OCI-LY7 (cell line): ENCODE measurements around the gene MPEG1. TPM values are rescaled to one million over a fixed set of nuclear protein-coding genes. Genes with fewer than 3 reads are reported as not detected.

Experiments used
- BruUV-seq: library from RNA; stranded (reverse); fragments of 400-500 nt; replicated peaks from 2 replicates; lab custom pipeline; 2021; lab: Mats Ljungman, UMichigan
- CTCF ChIA-PET: fragments of 300-600 bp; sonication (Branson Sonifier 250); formaldehyde crosslinking; loops from one replicate; lab custom pipeline; 2022; ENCODE audit warnings: antibody characterized with exemption; ENCODE audit not compliant: unreplicated experiment; lab: Charles Lee
- POLR2A ChIA-PET: fragments of 300-600 bp; sonication (Branson Sonifier 250); formaldehyde crosslinking; loops from one replicate; lab custom pipeline; 2022; ENCODE audit warnings: antibody characterized with exemption; lab: Charles Lee
- DNase-seq: peaks from one replicate; pipeline ENCODE4 v3.0.0-alpha.2; 2015; ENCODE audit warnings: low spot score
- H2AFZ ChIP-seq: fragments of 200-600 bp; sonication (generic), shearing (Covaris generic); 2 replicates; pipeline ENCODE4 v1.6.1; 2014; ENCODE audit warnings: mild to moderate bottlenecking, antibody characterized with exemption, low read length, moderate library complexity
- H3K27ac ChIP-seq: fragments of 200-600 bp; sonication (generic); 2 replicates; pipeline ENCODE4 v1.5.1; 2014; ENCODE audit warnings: mixed run types, low read depth, mild to moderate bottlenecking, moderate library complexity, low read length, inconsistent platforms; ENCODE audit not compliant: poor library complexity, severe bottlenecking
- H3K36me3 ChIP-seq: fragments of 200-600 bp; sonication (generic); 2 replicates; pipeline ENCODE4 v1.6.1; 2014; ENCODE audit warnings: mild to moderate bottlenecking, antibody characterized with exemption, low read length, moderate library complexity, mixed read lengths; ENCODE audit not compliant: insufficient read depth
- H3K4me1 ChIP-seq: fragments of 200-600 bp; sonication (generic); 2 replicates; pipeline ENCODE4 v1.5.1; 2014; ENCODE audit warnings: mild to moderate bottlenecking, low read length; ENCODE audit not compliant: insufficient read depth, poor library complexity, severe bottlenecking
- H3K4me2 ChIP-seq: fragments of 200-600 bp; sonication (generic); 2 replicates; pipeline ENCODE4 v1.6.1; 2014; ENCODE audit warnings: mild to moderate bottlenecking, low read length
- H3K4me3 ChIP-seq: fragments of 200-600 bp; sonication (generic); 2 replicates; pipeline ENCODE4 v1.5.1; 2014; ENCODE audit warnings: mild to moderate bottlenecking, low read depth, low read length; ENCODE audit not compliant: poor library complexity, severe bottlenecking
- H3K79me2 ChIP-seq: fragments of 200-600 bp; sonication (generic); 2 replicates; pipeline ENCODE4 v1.6.1; 2016; ENCODE audit warnings: low read depth, mild to moderate bottlenecking, low read length, moderate library complexity, mixed read lengths; ENCODE audit not compliant: insufficient read depth
- H3K9me2 ChIP-seq: fragments of 200-600 bp; sonication (generic); 2 replicates; pipeline ENCODE4 v1.6.1; 2016; ENCODE audit warnings: mild to moderate bottlenecking, low read length, mixed read lengths; ENCODE audit not compliant: insufficient read depth
- H3K9me3 ChIP-seq: fragments of 200-600 bp; sonication (generic); 2 replicates; pipeline ENCODE4 v1.6.1; 2014; ENCODE audit warnings: mild to moderate bottlenecking, mixed run types, low read length, mixed read lengths
- H4K20me1 ChIP-seq: fragments of 200-600 bp; sonication (generic); 2 replicates; pipeline ENCODE4 v1.6.1; 2014; ENCODE audit warnings: mild to moderate bottlenecking, antibody characterized with exemption, low read length, moderate library complexity, mixed read lengths; ENCODE audit not compliant: insufficient read depth
- CTCF ChIP-seq: fragments of 200-600 bp; sonication (generic); conservative IDR thresholded peaks from 2 replicates; pipeline ENCODE4 v1.5.1; 2014; ENCODE audit warnings: mild to moderate bottlenecking, antibody characterized with exemption, low read length, moderate library complexity, mixed read lengths
- EZH2phosphoT487 ChIP-seq: fragments of 200-600 bp; sonication (generic); IDR thresholded peaks from 2 replicates; pipeline ENCODE4 v1.6.1; 2018; ENCODE audit warnings: low read depth, borderline replicate concordance, mild to moderate bottlenecking, mixed run types, antibody characterized with exemption, low read length, moderate library complexity, mixed read lengths
- intact Hi-C: fragments of 100-400 bp; cut with micrococcal nuclease; formaldehyde crosslinking; loops from one replicate; pipeline ENCODE4 v1.10.0; 2022; ENCODE audit not compliant: unreplicated experiment
- total RNA-seq, 2 experiments: library from RNA; depleted of rRNA in 1 of 2; stranded (reverse); fragments of >200 nt in 1 of 2; shearing (Covaris generic) in 1 of 2; gene quantifications; 2 replicates each; pipeline ENCODE4 v1.2.3, GENCODE V29; 2014 to 2022

Gene MPEG1
- total RNA-seq, 2 experiments from 2014 or later = 0.06 to 12.4 TPM

- Histone ChIP-seq H3K4me3 (no peak overlapping the region), H2AFZ (no peak overlapping the region), H3K36me3 (no peaks in the 10 kb centered on the region), H3K4me2 (no peak overlapping the region), H3K9me3 (no peaks in the 10 kb centered on the region), H3K79me2 (no peaks in the 10 kb centered on the region), H3K4me1 (peaks cover 5% of the 10 kb centered on the region), H3K9me2 (no peaks in the 10 kb centered on the region), H4K20me1 (no peaks in the 10 kb centered on the region), H3K27ac (no peak overlapping the region)
- DNase-seq = no peak
- BruUV-seq = no TSS peak
- ChIA-PET POLR2A (no interaction called here), CTCF (no interaction called here)
- TF ChIP-seq CTCF = no peak
- TF ChIP-seq EZH2phosphoT487 = no peak
- intact Hi-C loops = no loop called here
Measured at GRCh38 chr11:59196777-59197176, 15.9 kb downstream of the MPEG1 start.

GRCh38 chr11:59195586-59195985 is 17.1 kb downstream of the MPEG1 start:
- Histone ChIP-seq H3K4me3 (no peak overlapping the region), H3K4me2 (no peak overlapping the region), H3K9me2 (no peaks in the 10 kb centered on the region), H2AFZ (no peak overlapping the region), H4K20me1 (no peaks in the 10 kb centered on the region), H3K27ac (no peak overlapping the region), H3K4me1 (peaks cover 9% of the 10 kb centered on the region), H3K79me2 (no peaks in the 10 kb centered on the region), H3K36me3 (no peaks in the 10 kb centered on the region), H3K9me3 (no peaks in the 10 kb centered on the region)
- POLR2A ChIA-PET = no interaction called here
- intact Hi-C loops = no loop called here
- no peak for DNase-seq
- TF ChIP-seq EZH2phosphoT487 = no peak
- CTCF ChIA-PET = no interaction called here
- no TSS peak for BruUV-seq

- POLR2A ChIA-PET = interaction anchor here (0.6 to 0.8 kb wide), 3 partner anchors 9 to 411 kb away, joined by 3 to 5 read pairs (median 5); no protein-coding TSS in a partner anchor
Measured at GRCh38 chr11:59193587-59194130, 19.1 kb downstream of the MPEG1 start.

More at GRCh38 chr11:59193587-59194130, 19.1 kb downstream of the MPEG1 start:
- H3K9me2 ChIP-seq = no peaks in the 10 kb centered on the region
- no peaks in the 10 kb centered on the region for H3K79me2 ChIP-seq
- intact Hi-C loops = no loop called here
- peaks cover 10% of the 10 kb centered on the region for H3K4me1 ChIP-seq
- no peaks in the 10 kb centered on the region for H3K9me3 ChIP-seq
- no peak overlapping the region for H2AFZ ChIP-seq
- H4K20me1 ChIP-seq = no peaks in the 10 kb centered on the region
- BruUV-seq = no TSS peak
- CTCF ChIA-PET = interaction anchor here (1.0 to 1.9 kb wide), 2 partner anchors 8 to 13 kb away, joined by 3 to 4 read pairs; no protein-coding TSS in a partner anchor
- H3K4me2 ChIP-seq = no peak overlapping the region
- H3K27ac ChIP-seq = no peak overlapping the region
- H3K4me3 ChIP-seq = no peak overlapping the region
- TF ChIP-seq EZH2phosphoT487 (no peak), CTCF (no peak)
- no peak for DNase-seq
- no peaks in the 10 kb centered on the region for H3K36me3 ChIP-seq
